BE2C (cell line): ENCODE results near the gene KCNK17.

Source experiments
- DNase-seq: peaks from one replicate; pipeline ENCODE4 v3.0.0-alpha.2; 2020
- H3K27me3 ChIP-seq: fragments of 250-450 bp; sonication (Bioruptor Pico); 2 replicates; pipeline ENCODE4 v1.5.1; 2020; ENCODE audit warnings: mild to moderate bottlenecking
- H3K36me3 ChIP-seq: fragments of 250-450 bp; sonication (Bioruptor Pico); 2 replicates; pipeline ENCODE4 v1.5.1; 2020; ENCODE audit warnings: mild to moderate bottlenecking
- H3K4me1 ChIP-seq: fragments of 250-450 bp; sonication (Bioruptor Pico); 2 replicates; pipeline ENCODE4 v1.5.1; 2020
- H3K4me3 ChIP-seq: 2 replicates; pipeline ENCODE4 v1.5.1; 2011; ENCODE audit warnings: low read depth, low read length
- H3K9me3 ChIP-seq: fragments of 250-450 bp; sonication (Bioruptor Pico); 2 replicates; pipeline ENCODE4 v1.5.1; 2020
- TF ChIP-seq, protein P1 (sequence below): IDR thresholded peaks from 2 replicates; pipeline ENCODE4 v1.5.1; 2012; ENCODE audit warnings: mild to moderate bottlenecking, low read depth, low read length

The KCNK17 gene

DNA sequence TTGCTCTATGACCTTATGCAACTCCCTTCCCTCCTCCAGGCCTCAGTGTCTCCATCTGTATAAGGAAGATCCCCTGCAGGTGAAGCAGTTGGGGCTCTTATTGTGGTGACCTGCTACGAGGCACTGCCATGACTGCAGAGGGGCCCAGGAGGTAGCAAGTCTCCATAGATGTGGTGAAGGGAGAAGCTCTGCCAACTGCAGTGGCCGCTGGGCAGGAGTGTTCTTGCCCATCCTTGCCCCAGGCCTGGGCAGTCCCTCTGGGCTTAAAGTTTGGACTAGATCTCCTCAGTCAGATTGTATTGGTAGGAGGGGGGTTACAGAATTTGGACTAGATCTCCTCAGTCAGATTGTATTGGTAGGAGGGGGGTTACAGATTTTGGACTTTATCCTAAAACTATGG lies 12.2 kb downstream of the KCNK17 start:
- no peaks in the 10 kb centered on the region for H3K36me3 ChIP-seq
- H3K4me1 ChIP-seq: no peaks in the 10 kb centered on the region
- no peaks in the 10 kb centered on the region for H3K9me3 ChIP-seq
- H3K4me3 ChIP-seq: no peak overlapping the region
- TF ChIP-seq, protein P1, sequence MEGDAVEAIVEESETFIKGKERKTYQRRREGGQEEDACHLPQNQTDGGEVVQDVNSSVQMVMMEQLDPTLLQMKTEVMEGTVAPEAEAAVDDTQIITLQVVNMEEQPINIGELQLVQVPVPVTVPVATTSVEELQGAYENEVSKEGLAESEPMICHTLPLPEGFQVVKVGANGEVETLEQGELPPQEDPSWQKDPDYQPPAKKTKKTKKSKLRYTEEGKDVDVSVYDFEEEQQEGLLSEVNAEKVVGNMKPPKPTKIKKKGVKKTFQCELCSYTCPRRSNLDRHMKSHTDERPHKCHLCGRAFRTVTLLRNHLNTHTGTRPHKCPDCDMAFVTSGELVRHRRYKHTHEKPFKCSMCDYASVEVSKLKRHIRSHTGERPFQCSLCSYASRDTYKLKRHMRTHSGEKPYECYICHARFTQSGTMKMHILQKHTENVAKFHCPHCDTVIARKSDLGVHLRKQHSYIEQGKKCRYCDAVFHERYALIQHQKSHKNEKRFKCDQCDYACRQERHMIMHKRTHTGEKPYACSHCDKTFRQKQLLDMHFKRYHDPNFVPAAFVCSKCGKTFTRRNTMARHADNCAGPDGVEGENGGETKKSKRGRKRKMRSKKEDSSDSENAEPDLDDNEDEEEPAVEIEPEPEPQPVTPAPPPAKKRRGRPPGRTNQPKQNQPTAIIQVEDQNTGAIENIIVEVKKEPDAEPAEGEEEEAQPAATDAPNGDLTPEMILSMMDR: no peak
- DNase-seq: no peak
- peaks cover 12% of the 10 kb centered on the region for H3K27me3 ChIP-seq

DNA sequence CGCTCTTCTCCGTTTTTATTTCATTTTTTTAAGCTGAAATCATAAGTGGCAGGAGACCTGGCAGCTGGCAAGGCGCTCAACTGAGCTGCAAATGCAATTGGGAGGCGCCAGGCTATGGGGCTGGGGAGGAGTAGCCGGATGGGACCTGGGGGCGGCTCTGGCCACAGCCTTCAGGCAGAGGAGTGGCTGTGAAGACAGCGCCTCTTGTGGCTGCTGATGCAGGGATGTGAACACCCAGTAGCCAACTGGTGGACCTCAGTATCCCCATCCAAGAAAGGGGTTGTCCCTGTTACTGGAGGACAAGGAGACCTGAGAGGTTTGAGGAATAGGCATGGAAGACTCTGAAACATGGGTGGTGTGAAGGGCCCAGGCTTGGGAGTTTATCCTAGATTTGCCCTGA lies 12.6 kb downstream of the KCNK17 start:
- Histone ChIP-seq H3K27me3 (peaks cover 12% of the 10 kb centered on the region), H3K4me1 (no peaks in the 10 kb centered on the region), H3K4me3 (no peak overlapping the region), H3K36me3 (no peaks in the 10 kb centered on the region), H3K9me3 (no peaks in the 10 kb centered on the region)
- TF ChIP-seq, protein P1: peak; percentile 57
- peak; percentile 48 for DNase-seq

DNA sequence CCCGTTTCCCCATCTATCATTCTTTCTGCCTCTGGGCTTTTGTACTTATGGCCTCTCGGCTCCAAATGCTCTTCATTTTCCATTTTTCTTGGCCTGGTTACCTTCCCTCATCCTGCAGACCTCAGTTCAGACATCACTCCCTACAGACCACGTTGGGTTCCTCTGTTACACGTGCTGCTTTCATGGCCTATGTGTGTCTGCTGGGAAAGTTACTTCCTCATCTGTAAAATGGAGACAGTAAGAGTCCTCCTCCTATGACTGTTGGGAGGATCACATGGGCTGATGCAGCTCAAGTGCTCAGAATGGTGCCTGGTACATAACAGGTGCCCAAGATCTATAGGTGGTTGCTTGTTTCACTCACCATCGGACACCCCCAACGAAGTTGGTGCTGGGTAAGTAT lies 13.5 kb downstream of the KCNK17 start:
- TF ChIP-seq, protein P1: no peak
- H3K36me3 ChIP-seq: no peaks in the 10 kb centered on the region
- peaks cover 12% of the 10 kb centered on the region for H3K27me3 ChIP-seq
- H3K9me3 ChIP-seq: no peaks in the 10 kb centered on the region
- DNase-seq: no peak
- H3K4me1 ChIP-seq: no peaks in the 10 kb centered on the region
- H3K4me3 ChIP-seq: no peak overlapping the region

DNA sequence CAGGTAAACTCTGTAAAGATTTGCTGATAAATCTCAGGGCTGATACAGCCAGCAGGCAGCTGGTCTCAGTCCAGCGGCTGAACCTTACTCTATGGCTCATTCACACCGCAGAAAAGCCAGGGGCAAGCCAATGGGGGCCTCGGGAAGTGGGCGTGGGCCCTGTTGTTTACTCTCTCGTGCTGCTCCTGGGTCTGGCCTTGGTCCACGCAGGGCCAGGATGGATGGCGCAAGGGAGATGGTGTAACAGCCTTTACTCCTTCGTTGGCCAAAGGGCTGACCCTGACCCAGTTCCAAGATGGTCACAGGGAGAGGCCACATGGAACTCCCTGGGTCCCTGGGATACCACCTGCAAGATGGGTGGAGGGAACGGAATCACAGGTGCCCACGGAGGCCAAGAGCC lies 16.2 kb downstream of the KCNK17 start:
- Histone ChIP-seq H3K36me3 (no peaks in the 10 kb centered on the region), H3K4me1 (no peaks in the 10 kb centered on the region), H3K4me3 (no peak overlapping the region), H3K27me3 (peaks cover 12% of the 10 kb centered on the region), H3K9me3 (no peaks in the 10 kb centered on the region)
- no peak for DNase-seq
- TF ChIP-seq, protein P1: no peak

DNA sequence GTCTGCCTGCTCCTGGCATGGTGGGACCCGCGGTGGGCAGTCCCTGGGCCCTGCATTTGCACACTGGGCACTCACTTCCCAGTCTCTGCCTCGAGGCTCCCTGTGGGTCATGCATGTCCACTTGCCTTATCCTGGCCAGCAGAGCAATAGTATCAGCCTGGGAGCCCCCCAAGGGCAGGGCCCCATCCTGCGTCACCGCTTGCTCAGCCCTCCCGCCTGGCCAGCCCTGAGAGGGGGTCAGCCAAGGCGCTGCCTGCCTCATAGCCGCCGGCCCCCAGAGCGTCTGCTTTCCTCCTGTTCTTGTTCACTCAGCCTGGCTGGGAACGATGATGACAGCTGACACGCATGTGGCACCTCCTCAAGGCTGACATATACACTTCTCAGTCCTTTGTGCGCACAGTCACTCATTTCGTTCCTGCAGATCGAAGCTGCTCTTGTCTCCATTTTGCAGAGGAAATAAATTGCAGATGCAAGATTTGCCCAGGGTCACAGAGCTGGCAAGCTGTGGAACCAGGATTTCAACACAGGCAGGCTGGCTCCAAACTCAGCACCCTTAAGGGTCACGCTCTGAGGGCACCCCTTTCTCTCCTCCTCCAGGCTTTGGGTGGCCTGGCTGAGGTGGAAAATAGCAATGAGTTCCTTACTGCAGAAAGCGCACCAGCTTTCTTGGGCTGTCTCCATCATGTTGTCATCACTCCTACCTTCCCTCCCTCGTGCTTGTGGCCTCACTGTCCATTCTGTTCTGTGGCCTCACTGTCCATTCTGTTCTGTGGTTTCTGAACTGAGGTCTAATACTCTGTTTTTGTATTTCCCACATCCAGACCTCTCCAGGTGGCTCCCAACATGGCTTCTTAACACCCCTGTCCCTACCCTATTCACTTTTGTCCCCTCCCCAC lies 17.2 kb downstream of the KCNK17 start:
- no peaks in the 10 kb centered on the region for H3K9me3 ChIP-seq
- no peaks in the 10 kb centered on the region for H3K4me1 ChIP-seq
- TF ChIP-seq, protein P1: no peak
- no peaks in the 10 kb centered on the region for H3K36me3 ChIP-seq
- DNase-seq: no peak
- H3K4me3 ChIP-seq: no peak overlapping the region
- peaks cover 12% of the 10 kb centered on the region for H3K27me3 ChIP-seq

DNA sequence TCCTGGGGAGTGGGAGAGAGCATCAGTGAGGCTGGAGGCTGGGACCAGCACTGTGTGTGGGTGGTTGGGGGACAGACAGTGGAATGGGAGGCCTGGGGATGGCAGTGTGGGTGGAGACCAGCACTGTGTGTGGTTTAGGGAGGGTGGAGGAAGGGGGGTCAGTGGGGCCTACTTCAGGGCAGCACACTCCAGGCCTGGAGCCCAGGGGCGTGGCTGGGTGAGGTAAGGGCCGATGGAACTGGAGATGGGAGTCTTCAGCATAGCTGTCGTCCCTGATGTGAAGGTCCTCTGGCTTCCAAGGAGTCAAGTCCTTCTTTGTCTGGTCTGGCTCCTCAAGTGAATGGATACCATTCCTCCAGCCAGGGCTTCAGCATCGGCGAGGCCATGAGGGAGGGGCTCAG lies 18.6 kb downstream of the KCNK17 start:
- TF ChIP-seq, protein P1: no peak

More for the DNA sequence above, 18.6 kb downstream of the KCNK17 start:
- Histone ChIP-seq H3K9me3 (no peaks in the 10 kb centered on the region), H3K4me3 (no peak overlapping the region), H3K4me1 (no peaks in the 10 kb centered on the region), H3K36me3 (no peaks in the 10 kb centered on the region), H3K27me3 (peaks cover 12% of the 10 kb centered on the region)
- no peak for DNase-seq
